Esophagus muscularis mucosa (tissue), 4 donors: ENCODE measurements around the gene SERPINB13. TPM values are rescaled to one million over a fixed set of nuclear protein-coding genes. Genes with fewer than 3 reads are reported as not detected.

Experiments used
- DNase-seq: peaks from one replicate; pipeline ENCODE4 v3.0.0-alpha.2; 2017; ENCODE audit errors: extremely low spot score
- H3K27ac ChIP-seq, 4 donors: fragments of 200-600 bp; sonication (generic); replicated peaks in 1 of 4; 1 replicate in 3 of 4; 2 replicates in 1 of 4; pipeline ENCODE4 v1.5.1; 2016 to 2019; ENCODE audit warnings: mild to moderate bottlenecking in 1 of 4
- H3K27me3 ChIP-seq, 4 donors: fragments of 200-600 bp; sonication (generic); one replicate each; pipeline versions ENCODE4 v1.5.1 to v1.6.0; 2016 to 2019
- H3K36me3 ChIP-seq, 4 donors: fragments of 200-600 bp; sonication (generic); one replicate each; pipeline ENCODE4 v1.5.1; 2016 to 2019
- H3K4me1 ChIP-seq, 4 donors: fragments of 200-600 bp; sonication (generic); one replicate each; pipeline ENCODE4 v1.5.1; 2016 to 2019
- H3K4me3 ChIP-seq, 4 donors: fragments of 200-600 bp; sonication (generic); 1 replicate in 2 of 4; 2 replicates in 2 of 4; pipeline ENCODE4 v1.5.1; 2016 to 2019; ENCODE audit warnings: mild to moderate bottlenecking in 4 of 4, moderate library complexity in 1 of 4
- H3K9me3 ChIP-seq, 4 donors: fragments of 200-600 bp; sonication (generic); 1 replicate in 3 of 4; 2 replicates in 1 of 4; pipeline ENCODE4 v1.5.1; 2016 to 2019
- CTCF ChIP-seq, 3 experiments: fragments of 200-600 bp in 2 of 3; fragments of 450-650 bp in 1 of 3; sonication (generic) in 2 of 3; IDR thresholded peaks; one replicate each; pipeline ENCODE4 v1.5.1; 2017 to 2019; ENCODE audit warnings: antibody characterized with exemption in 3 of 3, mild to moderate bottlenecking in 2 of 3, moderate library complexity in 1 of 3
- EP300 ChIP-seq: sonication (generic); formaldehyde crosslinking; IDR thresholded peaks from one replicate; pipeline ENCODE4 v1.6.1; 2017; ENCODE audit warnings: antibody characterized with exemption
- POLR2A ChIP-seq: fragments of 450-650 bp; IDR thresholded peaks from one replicate; pipeline ENCODE4 v1.6.1; 2017; ENCODE audit warnings: antibody characterized with exemption, moderate library complexity, mild to moderate bottlenecking, low read depth
- POLR2AphosphoS5 ChIP-seq, 2 donors: sonication (generic); formaldehyde crosslinking; IDR thresholded peaks; one replicate each; pipeline ENCODE4 v1.6.1; 2017; ENCODE audit warnings: antibody characterized with exemption in 2 of 2
- WGBS: methylation state at CpG from one replicate; pipeline ENCODE4 v1.1.5; 2018; 5-methylcytosine and 5-hydroxymethylcytosine counted together
- intact Hi-C: fragments of 100-400 bp; cut with DNase I; formaldehyde crosslinking; loops from one replicate; pipeline ENCODE4 v1.15.1; 2023
- total RNA-seq, 4 donors: library from RNA; depleted of rRNA; stranded (reverse); fragments of >200 nt; gene quantifications; one replicate each; pipeline versions ENCODE4 v1.1.0 to v1.2.1, GENCODE V29; 2016

The SERPINB13 gene
- total RNA-seq, 4 donors from 2014 or later = not detected

GRCh38 chr18:63617915-63618234, 30.7 kb downstream of the SERPINB13 start:
- WGBS = 74% methylated on average over 2 of the region's 2 CpGs
- no peak overlapping the region for H3K4me3 ChIP-seq
- intact Hi-C loops = no loop called here

GRCh38 chr18:63619661-63620060, 32.5 kb downstream of the SERPINB13 start:
- no peak overlapping the region for H3K4me3 ChIP-seq
- H3K27me3 ChIP-seq = no peaks in the 10 kb centered on the region
- intact Hi-C loops = no loop called here
- no peak for TF ChIP-seq CTCF (IDR thresholded peaks at IDR 0.05)
- no peak for TF ChIP-seq POLR2A
- TF ChIP-seq POLR2AphosphoS5 (IDR thresholded peaks at IDR 0.05) = no peak
- no peak for TF ChIP-seq EP300
- H3K27ac ChIP-seq = no peak overlapping the region
- DNase-seq = peak; percentile 39
- H3K9me3 ChIP-seq = peaks cover 0 to 15% (median 3%) of the 10 kb centered on the region in 4 donors
- WGBS = 76% methylated on average over 3 of the region's 3 CpGs
- H3K36me3 ChIP-seq = no peaks in the 10 kb centered on the region
- H3K4me1 ChIP-seq = no peaks in the 10 kb centered on the region

More at GRCh38 chr18:63617915-63618234, 30.7 kb downstream of the SERPINB13 start:
- no peaks in the 10 kb centered on the region for H3K27me3 ChIP-seq
- peaks cover 0 to 11% (median 0%) of the 10 kb centered on the region in 4 donors for H3K9me3 ChIP-seq
- H3K36me3 ChIP-seq = no peaks in the 10 kb centered on the region
- H3K4me1 ChIP-seq = no peaks in the 10 kb centered on the region
- TF ChIP-seq POLR2AphosphoS5 (IDR thresholded peaks at IDR 0.05) (no peak), CTCF (IDR thresholded peaks at IDR 0.05) (no peak), POLR2A (no peak), EP300 (no peak)
- DNase-seq = peak; percentile 24
- no peak overlapping the region for H3K27ac ChIP-seq

GRCh38 chr18:63624863-63625262, 37.7 kb downstream of the SERPINB13 start:
- WGBS = 80% methylated on average over 1 of the region's 3 CpGs
- intact Hi-C loops = no loop called here
- H3K9me3 ChIP-seq = peaks cover 0 to 35% (median 23%) of the 10 kb centered on the region in 4 donors
- H3K4me3 ChIP-seq = no peak overlapping the region
- no peaks in the 10 kb centered on the region for H3K36me3 ChIP-seq
- no peaks in the 10 kb centered on the region for H3K4me1 ChIP-seq
- peak; percentile 62 for DNase-seq
- no peaks in the 10 kb centered on the region for H3K27me3 ChIP-seq
- TF ChIP-seq POLR2A = no peak
- no peak for TF ChIP-seq EP300
- no peak for TF ChIP-seq CTCF (IDR thresholded peaks at IDR 0.05)
- no peak for TF ChIP-seq POLR2AphosphoS5 (IDR thresholded peaks at IDR 0.05)
- H3K27ac ChIP-seq = no peak overlapping the region

- H3K27ac ChIP-seq = no peak overlapping the region
- intact Hi-C loops = no loop called here
- H3K4me3 ChIP-seq = no peak overlapping the region
- H3K36me3 ChIP-seq = no peaks in the 10 kb centered on the region
- peak; percentile 29 for DNase-seq
- WGBS = 85% methylated on average over 4 of the region's 4 CpGs
- no peaks in the 10 kb centered on the region for H3K4me1 ChIP-seq
- H3K9me3 ChIP-seq = peaks cover 0 to 27% (median 23%) of the 10 kb centered on the region in 4 donors
- H3K27me3 ChIP-seq = no peaks in the 10 kb centered on the region
- no peak for TF ChIP-seq POLR2A
- TF ChIP-seq CTCF (IDR thresholded peaks at IDR 0.05) = no peak
Observed at GRCh38 chr18:63626431-63626830, 39.3 kb downstream of the SERPINB13 start.

GRCh38 chr18:63627819-63628218, 40.7 kb downstream of the SERPINB13 start:
- intact Hi-C loops = no loop called here
- Histone ChIP-seq H3K27me3 (no peaks in the 10 kb centered on the region), H3K9me3 (peaks cover 0 to 27% (median 23%) of the 10 kb centered on the region in 4 donors), H3K36me3 (no peaks in the 10 kb centered on the region), H3K4me1 (no peaks in the 10 kb centered on the region), H3K27ac (no peak overlapping the region), H3K4me3 (no peak overlapping the region)
- TF ChIP-seq POLR2AphosphoS5 (IDR thresholded peaks at IDR 0.05) = no peak
- no peak for DNase-seq
